Measurements from ENCODE around the gene TAP2.
"Not testable (repeated sequence)": the region's sequence is repeated elsewhere in the genome, so short reads cannot be mapped to it uniquely, and the experiment has no call there.

Gene TAP2

GRCh38 chr6:32832535-32832934 is 6.0 kb downstream of the TAP2 start:
- DNase-seq: no peak

- no peak for DNase-seq
Observed at GRCh38 chr6:32830936-32831335, 7.6 kb downstream of the TAP2 start.

- no peak for DNase-seq
Observed at GRCh38 chr6:32830017-32830416, 8.5 kb downstream of the TAP2 start.

GRCh38 chr6:32829495-32829894 is 9.0 kb downstream of the TAP2 start:
- DNase-seq: no peak

GRCh38 chr6:32827025-32827424 is 11.5 kb downstream of the TAP2 start:
- DNase-seq: no peak

- DNase-seq: peak in 1 of 2 experiments; percentile 8
Observed at GRCh38 chr6:32825966-32826365, 12.6 kb downstream of the TAP2 start.

- DNase-seq: no peak
Observed at GRCh38 chr6:32819729-32820128, 18.8 kb downstream of the TAP2 start.

- no peak for DNase-seq
Observed at GRCh38 chr6:32818867-32819266, 19.7 kb downstream of the TAP2 start.

- no peak for DNase-seq
Observed at GRCh38 chr6:32816746-32817204, 21.8 kb downstream of the TAP2 start, which contains the start of gene HLA-DOB. Gene HLA-DOB, minus strand, starts transcription at chr6:32817002. Its CDS starts 51 bp downstream, at chr6:32816951.

- no peak for DNase-seq
Observed at GRCh38 chr6:32815996-32816395, 22.5 kb downstream of the TAP2 start.

- no peak for DNase-seq
Observed at GRCh38 chr6:32815115-32815514, 23.4 kb downstream of the TAP2 start.

- DNase-seq: no peak
Observed at GRCh38 chr6:32814145-32814544, 24.4 kb downstream of the TAP2 start.

GRCh38 chr6:32809171-32809570 is 29.4 kb downstream of the TAP2 start:
- DNase-seq: no peak

GRCh38 chr6:32807020-32807580 is 31.4 kb downstream of the TAP2 start:
- no peak for DNase-seq

- not testable (repeated sequence) for DNase-seq
Observed at GRCh38 chr6:32805404-32805803, 33.1 kb downstream of the TAP2 start.

- no peak for DNase-seq
Observed at GRCh38 chr6:32803416-32803815, 35.1 kb downstream of the TAP2 start.

- no peak for DNase-seq
Observed at GRCh38 chr6:32799740-32800139, 38.8 kb downstream of the TAP2 start.

GRCh38 chr6:32799168-32799567 is 39.4 kb downstream of the TAP2 start:
- DNase-seq: no peak

GRCh38 chr6:32796848-32797776 is 41.4 kb downstream of the TAP2 start:
- DNase-seq: peak; percentile 36 to 45

GRCh38 chr6:32794510-32794909 is 44.0 kb downstream of the TAP2 start:
- DNase-seq: no peak

GRCh38 chr6:32792901-32793435 is 45.6 kb downstream of the TAP2 start:
- no peak for DNase-seq

- DNase-seq: no peak
Observed at GRCh38 chr6:32790306-32790705, 48.2 kb downstream of the TAP2 start.
